Islet precursor cell (in vitro differentiated cells): Measurements from ENCODE around the gene SLC25A42.
A peak's percentile ranks its signal among the peaks of the same experiment; 100 is the strongest.
"Not testable (repeated sequence)": the region's sequence is repeated elsewhere in the genome, so short reads cannot be mapped to it uniquely, and the experiment has no call there.

Source experiments
- DNase-seq: peaks from one replicate; pipeline ENCODE4 v3.0.0-alpha.2; 2018

The SLC25A42 gene

DNA sequence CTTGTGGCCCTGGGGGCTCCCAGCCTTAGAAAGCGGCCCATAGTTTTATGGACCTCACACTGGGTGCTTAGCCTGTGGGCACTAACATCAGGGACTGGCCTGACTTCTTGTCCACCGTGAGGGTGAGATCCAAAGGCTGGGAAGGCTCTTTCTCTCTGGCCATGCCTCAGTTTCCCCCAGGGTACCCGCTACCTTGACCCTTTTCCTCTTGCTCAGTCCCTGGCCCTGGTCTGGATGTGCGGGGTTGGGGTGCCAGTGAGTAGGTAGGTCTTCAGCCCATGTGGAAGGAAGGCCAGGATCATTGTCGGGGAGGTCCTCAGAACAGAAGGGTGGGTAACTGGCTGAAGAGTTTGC lies 76.1 kb downstream of the SLC25A42 start:
- no peak for DNase-seq

DNA sequence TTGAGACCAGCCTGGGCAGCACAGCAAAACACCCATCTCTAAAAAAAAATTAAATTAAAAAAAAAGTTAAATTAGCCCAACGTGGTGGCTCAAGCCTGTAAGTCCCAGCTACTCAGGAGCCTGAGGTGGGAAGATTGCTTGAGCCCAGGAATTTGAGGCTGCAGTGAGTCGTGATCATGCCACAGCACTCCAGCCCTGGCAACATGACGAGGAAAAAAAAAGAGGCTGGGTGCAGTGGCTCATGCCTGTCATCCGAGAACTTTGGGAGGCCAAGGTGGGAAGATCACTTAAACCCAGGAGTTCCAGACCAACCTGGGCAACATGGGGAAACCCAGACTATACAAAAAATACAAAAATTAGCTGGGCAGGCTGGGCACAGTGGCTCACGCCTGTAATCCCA lies 76.7 kb downstream of the SLC25A42 start:
- no peak for DNase-seq

DNA sequence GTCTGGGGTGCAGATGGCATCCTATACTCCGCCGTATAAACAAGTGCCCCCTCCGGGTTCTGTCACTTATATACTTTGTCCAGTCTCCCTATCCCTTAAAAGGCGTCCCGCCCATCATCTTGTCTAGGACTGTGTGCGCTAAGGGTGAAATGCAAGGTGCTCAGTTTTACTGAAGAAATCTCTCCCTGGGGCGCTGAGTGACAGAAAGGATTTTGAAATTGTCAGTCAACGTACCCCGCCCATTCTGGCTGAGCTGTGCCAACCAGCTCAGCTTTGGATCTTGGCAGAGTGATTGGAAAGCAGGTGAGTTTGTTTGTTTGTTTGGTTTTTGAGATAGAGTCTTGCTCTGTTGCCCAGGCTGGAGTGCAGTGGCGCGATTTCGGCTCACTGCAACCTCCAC lies 78.6 kb downstream of the SLC25A42 start:
- no peak for DNase-seq

DNA sequence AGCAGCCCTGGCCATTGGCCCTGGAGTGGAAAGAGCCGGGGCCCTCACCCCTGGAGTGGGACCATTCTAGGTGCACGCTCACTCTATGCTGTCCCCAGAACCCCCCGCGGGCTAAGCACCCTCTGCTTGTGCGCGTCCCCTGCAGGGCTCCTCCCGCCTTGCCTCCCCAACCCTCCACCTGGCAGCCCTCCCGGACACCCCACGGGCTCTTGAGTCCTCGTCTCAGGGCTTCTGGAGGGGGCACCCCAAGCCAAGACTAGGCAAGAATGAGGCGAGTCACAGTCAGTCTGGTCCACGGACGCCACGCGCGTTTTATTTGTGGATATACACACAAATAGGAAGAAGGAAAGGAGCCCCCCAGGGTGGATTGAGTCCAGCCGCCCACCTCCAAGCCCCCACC lies 81.5 kb downstream of the SLC25A42 start:
- DNase-seq, result no peak

DNA sequence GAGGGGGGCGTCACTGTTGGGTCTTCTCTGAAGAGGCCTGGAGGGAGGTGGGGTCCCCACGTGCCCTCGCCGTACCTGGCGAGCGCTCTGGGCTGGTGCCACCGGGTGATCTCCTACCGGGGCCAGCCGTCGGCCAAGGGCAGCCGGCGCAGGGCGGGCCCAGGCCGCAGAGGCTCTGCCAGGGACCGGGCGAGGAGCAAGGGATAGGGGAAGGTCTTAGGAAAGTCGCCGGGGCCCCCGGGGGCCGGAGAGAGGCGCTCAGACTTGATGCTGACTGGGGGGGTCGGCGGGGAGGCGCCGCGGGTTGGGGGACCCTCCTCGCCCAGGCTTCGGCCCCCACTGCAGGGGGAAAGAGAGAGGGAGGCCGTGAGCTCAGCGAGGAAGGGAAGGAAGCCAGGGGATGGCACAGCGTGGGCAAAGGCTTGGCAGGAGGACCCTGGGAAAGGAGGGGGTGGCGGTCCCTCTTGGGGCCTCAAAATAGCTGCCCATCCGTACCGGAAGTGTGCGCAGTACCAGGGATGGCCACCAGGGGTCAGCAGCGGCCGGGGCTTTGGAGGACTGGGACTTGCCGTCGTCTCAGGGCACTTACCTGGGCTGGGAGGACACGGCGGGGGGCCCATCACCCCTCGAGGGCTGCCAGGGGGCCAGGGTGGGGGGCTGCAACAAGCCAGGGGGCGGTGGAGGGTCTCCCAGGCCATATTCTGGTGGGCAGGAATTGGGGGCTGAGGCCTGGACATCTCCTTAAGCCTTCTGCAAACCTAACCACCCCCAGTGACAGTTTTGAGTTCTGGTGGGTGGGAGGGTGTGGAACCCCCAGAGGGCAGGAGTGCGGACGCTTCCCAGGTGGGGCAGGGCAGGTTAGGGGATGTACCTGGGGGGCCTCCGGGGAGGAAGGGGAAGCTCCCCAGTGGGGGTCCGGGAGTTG lies 82.2 kb downstream of the SLC25A42 start:
- DNase-seq, result peak; percentile 87

DNA sequence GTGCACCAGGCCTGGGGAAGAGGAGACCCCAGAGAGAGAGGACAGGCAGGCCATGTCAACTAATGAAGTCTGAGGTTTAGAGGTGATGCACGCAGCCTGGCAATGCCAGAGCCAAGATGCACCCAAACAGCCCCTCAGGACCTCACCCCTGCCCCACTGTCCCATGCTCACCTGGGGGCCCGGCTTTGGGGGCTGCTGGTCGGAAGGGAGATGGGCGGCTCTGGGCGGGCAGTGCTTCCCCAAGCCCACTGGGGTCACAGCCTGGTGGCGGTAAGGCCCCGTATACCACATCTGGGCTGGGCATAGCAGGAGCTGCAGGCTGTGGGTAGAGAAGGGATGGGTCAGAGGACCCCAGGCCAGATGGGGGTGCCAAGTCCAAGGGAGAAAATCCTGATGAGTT lies 83.1 kb downstream of the SLC25A42 start:
- no peak for DNase-seq

DNA sequence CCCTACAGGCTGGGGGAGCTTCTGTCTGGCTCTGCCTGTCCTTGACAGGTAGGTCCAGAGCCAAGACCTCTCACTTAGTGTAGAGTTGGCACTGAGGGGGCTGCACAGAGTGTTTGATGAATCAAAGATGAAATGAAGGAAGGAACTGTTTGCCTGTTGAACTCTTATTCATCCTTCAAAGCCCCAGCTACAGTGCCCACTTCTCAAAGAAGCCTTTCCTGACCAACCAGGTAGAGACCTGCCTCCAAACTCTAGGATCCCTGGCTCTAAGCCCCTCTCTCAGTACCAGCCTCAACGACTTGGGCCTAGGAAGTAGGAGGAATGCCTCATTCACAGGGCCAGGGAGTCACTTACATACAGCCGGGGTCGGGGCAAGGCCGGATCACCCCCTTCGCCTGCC lies 83.5 kb downstream of the SLC25A42 start:
- no peak for DNase-seq

DNA sequence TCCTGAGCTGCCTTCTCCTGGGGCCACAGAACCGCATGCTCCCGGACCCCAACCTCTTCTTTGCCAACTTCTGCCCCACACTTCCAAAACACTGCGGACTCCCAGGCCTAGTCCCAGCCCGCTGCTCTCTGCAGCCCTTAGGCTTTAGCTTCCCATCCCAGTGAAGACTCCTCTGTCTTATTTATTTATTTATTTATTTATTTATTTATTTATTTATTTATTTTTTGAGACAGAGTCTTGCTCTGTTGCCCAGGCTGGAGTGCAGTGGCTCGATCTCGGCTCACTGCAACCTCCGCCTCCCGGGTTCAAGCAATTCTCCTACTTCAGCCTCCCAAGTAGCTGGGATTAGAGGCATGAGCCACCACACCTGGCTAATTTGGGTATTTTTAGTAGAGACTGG lies 84.7 kb downstream of the SLC25A42 start:
- DNase-seq, result not testable (repeated sequence)

DNA sequence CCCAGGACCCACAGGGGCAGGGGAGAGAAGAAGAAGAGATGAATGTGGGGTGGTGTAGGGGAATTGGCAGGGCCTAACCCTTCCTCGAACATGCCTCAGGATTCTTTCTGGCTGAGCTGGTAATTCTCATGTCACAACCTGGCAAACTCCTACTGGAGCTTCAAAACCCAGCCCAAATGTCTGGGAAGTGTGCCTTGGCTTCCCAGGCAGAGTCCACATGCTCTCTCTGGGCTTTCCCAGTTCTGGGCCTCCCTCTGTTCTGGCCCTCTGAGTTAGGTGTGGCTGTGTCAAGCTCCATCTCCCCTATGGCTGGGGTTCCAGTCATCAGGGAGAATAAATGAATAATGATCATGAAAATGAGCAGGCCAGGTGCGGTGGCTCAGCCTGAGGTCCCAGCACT lies 85.6 kb downstream of the SLC25A42 start:
- no peak for DNase-seq

DNA sequence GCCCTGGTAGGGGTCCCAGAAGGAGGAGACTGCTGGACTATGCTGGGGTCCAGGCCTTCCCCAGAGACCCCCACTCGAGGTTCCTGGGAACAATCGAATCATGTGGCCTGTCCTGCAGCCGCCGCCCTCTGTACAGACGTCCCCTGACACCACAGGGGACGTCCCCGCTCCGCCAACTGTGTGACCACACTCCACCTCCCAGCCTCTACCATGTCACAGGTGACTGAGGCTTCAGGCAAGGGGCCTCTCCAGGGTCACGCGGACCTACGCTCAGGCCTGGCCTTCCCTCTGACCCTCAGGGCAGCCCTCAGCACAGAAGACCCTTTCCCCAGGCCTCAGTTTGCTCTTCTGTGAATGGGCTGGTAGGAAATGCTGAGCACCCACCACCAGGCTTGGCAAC lies 87.6 kb downstream of the SLC25A42 start:
- DNase-seq, result no peak

DNA sequence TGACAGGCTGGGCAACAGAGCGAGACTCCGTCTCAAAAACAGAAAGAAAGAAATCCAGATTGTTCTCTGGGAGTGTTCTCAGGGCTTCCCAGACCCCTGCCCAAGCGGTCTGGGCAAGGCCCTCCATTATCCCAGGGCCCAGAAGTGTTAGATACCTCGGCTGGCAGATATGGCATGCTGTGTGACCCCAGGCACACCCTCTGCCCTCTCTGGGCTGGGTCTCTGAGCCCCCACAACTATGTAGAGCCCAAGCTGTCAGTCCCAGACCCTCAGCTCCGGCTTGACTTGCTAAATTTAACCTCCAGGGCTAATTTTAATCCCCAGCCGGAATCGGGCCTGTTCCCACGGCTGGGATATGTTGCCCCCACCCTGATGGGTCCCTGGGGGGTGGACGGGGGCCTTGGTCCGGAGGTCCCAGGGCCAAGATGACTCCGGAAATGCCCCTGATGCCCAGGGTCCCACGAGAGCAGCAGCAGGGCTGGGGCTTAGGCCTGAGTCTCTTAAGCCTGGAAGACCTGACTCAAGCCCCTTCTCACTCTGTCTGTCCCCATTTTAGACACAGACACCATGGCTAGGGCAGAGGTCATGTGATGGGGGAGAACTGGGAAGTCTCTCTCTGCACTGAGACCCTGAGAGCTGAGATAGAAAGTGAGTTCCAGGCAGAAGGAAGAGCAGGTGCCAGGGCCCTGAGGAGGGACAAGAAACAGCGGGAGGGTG lies 89.0 kb downstream of the SLC25A42 start:
- no peak for DNase-seq

DNA sequence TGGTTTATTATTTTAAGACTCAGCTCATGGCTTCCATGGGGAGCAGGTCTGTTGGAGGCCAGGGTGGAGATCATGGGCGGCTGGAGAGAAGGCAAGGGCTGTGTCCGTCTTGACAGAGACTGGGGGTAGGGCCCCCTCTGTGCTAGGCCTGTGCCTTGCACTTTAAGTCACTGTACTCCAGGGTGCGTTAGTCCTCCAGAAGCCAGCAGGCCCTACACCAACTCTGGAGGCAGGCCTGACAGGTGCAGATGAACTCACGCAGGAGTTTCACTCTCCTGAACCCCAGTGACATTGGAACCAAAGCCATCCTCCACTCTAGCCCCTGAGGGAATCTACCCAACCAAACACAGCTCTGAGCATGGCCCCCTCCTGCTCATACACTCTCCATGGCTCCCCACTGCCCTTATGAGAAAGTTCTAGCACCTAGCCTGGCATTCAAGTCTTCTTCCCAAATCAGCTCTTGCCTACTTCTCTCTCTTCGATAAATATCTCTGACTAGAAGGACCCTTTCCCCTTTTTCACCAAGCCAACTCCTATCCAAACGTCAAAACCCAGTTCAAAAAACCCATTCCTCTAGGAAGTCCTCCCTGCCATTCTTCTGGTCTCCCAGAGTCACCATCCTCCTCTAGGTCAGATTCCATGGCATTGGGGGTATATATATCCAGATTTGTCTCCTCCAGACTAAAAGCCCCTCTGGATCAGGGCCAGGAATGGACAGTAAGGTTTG lies 91.1 kb downstream of the SLC25A42 start:
- DNase-seq, result no peak

DNA sequence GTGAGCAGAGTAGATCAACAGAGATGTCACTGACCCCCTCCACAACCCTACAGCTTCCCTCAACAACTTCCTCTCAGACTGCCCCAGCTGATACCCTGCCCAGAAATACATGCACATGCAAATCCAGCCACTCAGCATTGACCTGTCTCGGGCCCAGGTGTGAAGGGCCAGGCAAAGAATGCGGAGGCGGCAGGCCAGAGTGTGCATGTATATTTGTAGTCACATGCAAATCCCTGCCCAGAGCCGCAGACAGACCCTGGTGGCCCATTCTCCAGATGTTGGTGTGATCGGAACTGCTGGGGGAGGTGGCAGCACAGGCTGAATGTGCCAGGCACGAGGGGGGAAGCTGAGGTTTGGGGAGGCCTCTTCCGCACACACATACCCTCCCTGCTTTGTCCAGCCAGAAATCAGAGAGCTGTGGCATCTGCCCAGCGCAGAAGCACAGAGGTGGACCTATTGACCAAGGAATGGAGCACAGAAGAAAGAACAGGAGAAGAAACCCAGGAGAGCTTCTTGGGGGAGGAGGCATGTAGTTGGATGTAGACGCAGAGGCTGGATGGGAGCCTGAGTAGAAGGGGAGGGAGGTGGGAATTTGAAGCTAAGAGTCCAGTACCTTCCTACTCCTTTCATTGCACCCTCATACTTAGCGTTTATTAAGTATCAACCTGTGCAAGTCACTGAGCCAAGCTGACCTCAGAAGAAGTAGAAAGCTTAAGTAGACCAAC lies 91.9 kb downstream of the SLC25A42 start:
- DNase-seq, result no peak

DNA sequence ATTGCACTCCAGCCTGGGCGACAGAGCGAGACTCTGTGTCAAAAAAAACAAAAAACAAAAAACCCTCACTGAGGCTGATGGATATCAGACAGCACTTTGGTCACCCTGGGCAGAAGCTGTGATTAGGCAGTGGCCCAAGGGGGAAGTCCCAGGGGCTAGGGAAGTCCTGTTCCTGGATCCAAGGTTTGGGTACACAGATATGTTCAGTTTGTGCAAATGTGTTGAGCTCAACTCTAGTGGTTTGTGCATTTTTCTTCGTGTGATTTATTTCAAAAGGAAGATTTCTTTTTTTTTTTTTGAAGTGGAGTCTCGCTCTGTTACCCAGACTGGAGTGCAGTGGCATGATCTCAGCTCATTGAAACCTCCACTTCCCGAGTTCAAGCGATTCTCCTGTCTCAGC lies 94.0 kb downstream of the SLC25A42 start:
- no peak for DNase-seq

DNA sequence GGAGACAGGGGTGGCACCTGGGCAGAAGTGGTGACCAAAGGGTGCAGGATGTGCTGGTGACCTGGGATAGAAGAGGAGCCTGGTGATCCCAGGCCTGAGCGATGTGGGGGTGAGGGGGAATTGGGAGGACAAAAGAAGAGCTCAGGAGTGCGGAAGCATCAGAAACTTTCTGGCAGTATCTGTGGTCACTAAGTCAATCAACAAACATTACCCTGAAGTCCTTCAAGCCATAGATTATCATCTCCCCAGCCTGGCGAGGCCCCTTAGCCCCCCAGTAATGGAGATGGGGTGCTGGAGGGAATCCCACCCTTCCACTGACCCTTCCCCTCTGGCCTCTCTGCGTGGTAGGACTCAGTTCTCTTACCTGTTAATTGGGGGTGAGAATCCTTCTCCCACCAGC lies 95.7 kb downstream of the SLC25A42 start:
- DNase-seq, result no peak

DNA sequence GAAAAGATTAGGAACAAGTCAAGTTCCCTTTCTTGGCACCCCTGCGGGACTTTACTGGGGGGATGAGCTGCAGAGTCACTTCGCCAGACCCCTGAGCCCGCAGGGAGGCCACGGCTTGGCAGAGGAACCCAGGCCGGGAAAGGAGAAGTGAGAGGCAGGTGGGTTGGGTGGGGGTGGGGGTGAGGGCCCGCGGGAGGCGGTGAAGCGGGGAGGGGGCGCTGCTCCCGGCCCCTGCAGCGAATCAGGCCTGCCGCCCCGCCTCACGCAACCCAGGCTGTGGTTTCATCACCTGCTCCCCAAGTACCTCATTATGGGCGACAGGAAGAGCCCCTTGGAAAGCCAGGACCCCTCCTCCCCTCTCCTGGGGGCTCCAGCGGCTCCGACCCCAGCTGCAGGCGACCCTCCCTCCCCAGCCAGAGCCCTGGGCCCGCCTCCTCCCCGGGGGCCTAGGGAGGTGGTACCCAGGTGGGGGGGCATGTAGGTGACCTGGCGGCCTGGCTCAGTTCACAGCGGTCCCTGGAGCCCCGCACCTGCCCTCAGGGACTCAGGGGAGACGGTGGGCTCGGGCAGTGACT lies 96.8 kb downstream of the SLC25A42 start:
- no peak for DNase-seq

DNA sequence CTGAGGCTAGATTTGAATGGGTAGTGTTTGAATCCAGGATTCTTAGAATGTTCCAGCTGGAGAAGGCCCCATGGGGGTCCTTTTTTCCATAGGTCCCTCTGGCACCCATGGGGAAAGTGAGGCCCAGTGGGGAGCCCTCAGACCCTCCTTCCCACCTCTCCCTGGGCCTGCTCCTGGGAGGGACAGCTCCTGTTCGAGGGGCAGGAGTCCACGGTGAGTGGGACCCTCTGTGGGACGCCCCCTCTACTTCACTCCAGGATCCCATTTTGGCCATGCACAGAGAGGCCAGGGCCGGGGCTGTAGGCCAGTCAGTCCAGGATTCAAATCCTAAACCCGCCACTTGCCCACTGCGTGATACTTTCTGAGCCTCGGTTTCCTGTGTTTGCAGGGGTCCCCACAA lies 98.7 kb downstream of the SLC25A42 start:
- no peak for DNase-seq
